T-helper 2 cell treated with Interferon-gamma antibody and Interleukin-4, amounts not matched to agents 100 ng/mL and 5 ng/mL, for 36 hours (primary cell): ENCODE measurements around the gene ZNF846. TPM values are rescaled to one million over a fixed set of nuclear protein-coding genes. Genes with fewer than 3 reads are reported as not detected.
"Not testable (repeated sequence)": the region's sequence is repeated elsewhere in the genome, so short reads cannot be mapped to it uniquely, and the experiment has no call there.

Experiments
- intact Hi-C: fragments of 100-400 bp; cut with micrococcal nuclease; formaldehyde crosslinking; loops from one replicate; pipeline ENCODE4 v1.15.1; 2023
- total RNA-seq: library from RNA; stranded (reverse); gene quantifications from 2 replicates; pipeline ENCODE4 v1.2.3, GENCODE V29; 2022

The ZNF846 gene
- total RNA-seq, 1 donor from 2014 or later, result 5.9 TPM

DNA sequence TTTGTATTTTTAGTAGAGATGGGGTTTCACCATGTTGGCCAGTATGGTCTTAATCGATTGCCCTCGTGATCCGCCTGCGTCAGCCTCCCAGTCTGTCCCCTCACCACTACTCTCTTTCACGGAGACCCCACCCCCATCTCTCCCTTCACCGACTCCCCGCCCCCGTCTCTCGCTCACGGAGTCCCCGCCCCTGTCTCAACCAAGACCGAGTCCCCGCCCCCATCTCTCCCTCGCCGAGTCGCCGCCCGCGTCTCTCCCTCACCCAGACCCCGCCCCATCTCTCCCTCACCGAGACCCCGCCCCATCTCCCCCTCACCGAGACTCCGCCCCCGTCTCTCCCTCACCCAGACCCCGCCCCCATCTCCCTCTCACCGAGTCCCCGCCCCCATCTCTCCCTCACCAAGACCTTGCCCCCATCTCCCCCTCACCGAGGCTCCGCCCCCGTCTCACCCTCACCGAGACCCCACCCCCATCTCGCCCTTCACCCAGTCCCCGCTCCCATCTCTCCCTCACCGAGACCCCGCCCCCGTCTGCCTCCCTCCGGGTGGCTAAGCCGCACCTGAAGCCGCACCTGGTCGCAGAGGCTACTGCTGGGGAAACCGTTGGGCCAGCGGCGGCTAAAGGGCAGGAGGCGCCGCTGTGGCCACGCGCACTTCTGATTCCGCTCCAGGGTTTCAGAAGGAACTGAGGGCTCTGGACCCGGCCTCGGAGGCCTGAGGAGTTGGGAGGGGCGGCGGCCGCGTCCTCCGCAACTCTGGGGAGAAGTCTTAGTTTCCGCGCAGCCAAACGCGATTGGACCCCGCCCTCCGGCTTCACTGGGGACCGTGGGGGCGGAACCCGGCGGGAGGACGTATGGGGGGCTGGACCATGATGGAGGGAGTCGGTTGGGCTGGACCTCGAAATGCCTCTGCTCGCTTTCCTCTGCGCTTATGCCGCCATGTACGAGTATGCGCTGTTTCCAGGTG lies 17.1 kb upstream of the ZNF846 start:
- intact Hi-C loops, result loop anchor here (1.0 kb wide), 2 partner anchors 17 to 34 kb away; partner anchors contain the start of genes FBXL12 and ZNF846

DNA sequence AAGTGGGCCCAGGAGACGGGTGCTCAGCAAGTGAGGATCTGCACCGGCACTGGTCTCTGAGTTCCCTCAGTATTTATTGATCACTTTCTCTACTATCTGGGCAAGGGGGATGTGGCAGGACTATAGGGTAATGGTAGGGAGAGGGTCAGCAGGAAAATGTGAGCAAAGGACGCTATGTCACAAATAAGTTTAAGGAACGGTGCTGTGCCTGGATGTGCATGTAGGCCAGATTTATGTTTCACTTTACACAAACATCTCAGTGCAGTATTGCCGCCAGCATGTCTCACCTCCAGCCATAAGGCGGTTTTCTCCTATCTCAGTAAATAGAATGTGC lies 15.6 kb upstream of the ZNF846 start:
- intact Hi-C loops, result not testable (repeated sequence)

DNA sequence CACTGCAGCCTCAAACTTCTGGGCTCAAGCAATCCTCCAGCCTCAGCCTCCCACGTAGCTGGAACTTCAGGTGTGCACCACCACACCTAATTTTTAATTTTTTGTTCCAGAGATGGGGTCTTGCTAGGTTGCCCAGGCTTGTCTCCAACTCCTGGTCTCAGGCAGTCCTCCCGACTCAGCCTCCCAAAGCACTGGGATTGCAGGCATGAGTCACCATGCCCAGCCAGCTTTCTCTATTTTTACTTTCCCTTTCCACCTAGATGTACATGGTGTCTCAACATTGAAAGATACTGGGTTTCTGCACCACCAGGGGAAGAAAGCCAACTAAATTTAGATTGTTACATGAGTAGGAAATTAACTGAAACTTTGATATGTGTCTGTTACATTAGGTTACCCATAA lies 13.8 kb upstream of the ZNF846 start:
- intact Hi-C loops, result no loop called here

DNA sequence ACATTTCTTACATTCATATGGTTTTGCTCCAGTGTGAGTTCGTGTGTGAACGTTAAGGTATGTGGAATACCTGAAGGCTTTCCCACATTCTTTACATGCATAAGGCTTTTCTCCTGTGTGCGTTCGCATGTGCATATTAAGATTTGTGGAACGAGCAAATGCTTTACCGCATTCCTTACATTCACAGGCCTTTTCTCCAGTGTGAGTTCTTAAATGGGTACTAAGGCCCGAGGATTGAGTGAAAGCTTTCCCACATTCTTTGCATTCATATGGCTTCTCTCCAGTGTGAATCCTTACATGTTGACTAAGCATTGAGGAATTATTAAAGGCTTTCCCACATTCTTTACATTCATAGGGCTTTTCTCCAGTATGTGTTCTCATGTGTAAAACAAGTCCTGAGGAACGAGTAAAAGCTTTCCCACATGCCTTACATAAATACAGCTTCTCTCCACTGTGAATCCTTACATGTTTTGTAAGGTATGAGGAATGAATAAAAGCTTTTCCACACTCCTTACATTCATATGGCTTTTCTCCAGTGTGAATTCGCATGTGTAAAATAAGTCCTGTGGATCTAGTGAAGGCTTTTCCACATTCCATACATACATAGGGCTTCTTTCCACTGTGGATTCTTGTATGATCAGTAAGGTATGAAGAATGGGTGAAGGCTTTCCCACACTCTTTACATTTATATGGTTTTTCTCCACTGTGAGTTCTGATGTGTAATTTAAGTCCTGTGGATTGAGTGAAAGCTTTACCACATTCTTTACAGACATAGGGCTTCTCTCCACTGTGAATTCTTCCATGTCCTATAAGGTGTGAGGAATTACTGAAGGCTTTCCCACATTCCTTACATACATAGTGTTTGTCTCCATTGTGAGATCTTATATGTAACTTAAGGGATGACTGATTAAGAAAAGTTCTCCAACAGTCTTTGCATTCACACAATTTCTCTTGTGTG lies 10.7 kb downstream of the ZNF846 start:
- intact Hi-C loops, result no loop called here

DNA sequence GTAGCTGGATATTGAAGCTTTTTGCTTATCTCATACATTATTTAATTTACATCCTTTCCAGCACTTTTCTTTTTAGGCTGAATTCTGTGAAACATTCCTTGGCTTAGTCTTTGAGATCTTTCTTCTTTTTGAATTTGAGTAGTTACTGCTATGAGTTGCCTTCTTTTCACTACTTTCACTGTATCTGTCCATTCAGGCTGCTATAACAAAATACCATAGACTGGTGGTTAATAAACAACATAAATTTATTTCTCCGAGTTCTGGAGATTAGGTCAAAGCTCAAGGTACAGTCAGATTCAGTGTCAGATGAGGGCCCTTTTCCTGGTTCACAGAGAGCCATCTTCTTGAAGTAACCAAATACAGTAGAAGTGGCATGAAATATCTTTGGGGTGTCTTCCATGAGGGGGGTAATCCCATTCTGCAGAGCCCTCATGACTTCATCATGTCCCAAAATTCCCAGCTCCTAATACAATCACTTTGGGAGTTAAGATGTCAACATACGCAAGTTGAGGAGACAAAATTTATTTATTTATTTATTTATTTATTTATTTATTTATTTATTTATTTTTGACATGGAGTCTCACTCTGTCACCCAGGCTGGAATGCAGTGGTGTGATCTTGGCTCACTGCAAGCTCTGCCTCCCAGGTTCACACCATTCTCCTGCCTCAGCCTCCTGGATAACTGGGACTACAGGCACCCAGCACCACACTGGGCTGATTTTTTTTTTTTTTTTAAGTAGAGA lies 15.7 kb downstream of the ZNF846 start:
- intact Hi-C loops, result no loop called here

DNA sequence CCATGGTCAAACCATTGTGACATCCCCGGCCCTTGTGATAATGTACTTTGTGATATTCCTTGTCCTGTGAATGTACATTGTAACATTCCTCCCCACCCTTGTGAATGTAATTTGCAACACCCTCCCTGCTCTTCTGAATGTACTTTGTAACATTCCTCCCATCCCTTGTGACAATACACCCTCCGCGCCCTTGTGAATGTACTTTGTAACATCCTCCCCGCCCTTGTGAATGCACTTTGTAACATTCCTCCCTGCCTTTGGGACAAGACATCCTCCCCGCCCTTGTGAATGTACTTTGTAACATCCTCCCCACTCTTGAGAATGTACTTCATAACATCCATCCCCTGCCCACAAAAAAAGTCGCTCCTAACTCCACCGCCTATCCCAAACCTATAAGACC lies 17.1 kb downstream of the ZNF846 start:
- intact Hi-C loops, result no loop called here

DNA sequence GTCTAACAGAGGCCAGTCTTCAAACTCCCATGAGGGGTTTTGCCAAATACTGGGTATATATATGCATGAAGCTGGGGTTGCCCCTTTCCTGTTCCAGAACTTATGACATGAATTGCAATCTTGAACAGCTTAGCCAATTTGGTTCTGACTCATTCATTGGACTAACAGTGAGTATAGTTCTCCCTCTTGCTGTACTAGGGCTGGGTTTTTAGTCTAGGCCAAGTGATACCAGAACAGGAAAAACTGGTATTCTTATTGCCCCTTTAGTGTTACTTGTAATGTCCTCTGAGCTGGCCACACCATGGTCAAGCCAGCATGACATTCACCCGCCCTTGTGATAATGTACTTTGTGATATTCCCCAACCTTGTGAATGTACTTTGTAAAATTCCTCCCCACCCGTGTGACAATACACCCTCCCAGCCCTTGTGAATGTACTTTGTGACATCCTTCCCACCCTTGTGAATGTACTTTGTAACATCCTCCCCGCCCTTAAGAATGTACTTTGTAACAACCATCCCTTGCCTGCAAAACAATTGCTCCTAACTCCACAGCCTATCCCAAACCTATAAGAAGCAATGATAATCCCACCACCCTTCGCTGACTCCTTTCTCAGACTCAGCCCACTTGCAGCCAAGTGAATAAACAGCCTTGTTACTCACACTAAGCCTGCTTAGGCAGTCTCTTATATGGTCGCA lies 26.9 kb downstream of the ZNF846 start:
- intact Hi-C loops, result no loop called here

DNA sequence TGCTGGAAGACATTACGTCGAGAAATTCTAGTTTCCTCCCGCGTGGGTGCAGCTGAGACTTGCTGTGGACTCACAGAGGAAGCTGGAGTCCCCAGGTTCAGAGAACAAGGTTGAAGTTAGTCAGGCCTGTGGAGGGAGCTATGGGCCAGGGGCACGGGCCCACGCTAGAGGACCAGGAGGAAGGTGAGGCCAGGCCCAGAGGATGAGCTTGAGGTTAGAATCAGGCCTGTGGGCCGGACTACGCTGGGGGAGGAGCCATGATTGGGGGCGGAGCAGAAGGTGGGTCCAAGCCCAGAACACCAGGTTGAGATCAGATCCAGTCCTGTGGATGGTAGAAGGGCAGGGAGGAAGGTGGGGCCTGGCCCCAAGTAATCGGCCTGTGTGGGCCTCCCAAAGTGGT lies 32.6 kb downstream of the ZNF846 start:
- intact Hi-C loops, result no loop called here

DNA sequence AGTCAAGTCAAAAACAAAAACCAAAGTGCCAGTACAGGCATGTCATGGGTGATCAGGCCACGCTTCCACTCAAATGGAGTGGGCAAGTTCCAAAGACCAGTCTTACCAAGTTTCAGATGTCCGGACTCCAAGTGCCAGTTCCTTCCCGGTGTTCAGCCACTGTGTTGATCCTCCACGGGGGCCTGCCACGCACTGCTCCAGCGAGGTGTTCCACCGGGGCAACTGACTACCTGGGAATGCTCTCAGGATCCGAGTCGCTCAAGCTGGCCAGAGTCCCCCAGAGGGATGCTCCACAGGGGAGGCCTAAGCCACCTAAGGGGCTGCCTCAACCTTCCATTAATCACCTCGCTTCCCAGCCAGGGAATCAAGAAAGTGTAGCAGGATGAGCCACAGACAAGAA lies 38.5 kb downstream of the ZNF846 start:
- intact Hi-C loops, result not testable (repeated sequence)

DNA sequence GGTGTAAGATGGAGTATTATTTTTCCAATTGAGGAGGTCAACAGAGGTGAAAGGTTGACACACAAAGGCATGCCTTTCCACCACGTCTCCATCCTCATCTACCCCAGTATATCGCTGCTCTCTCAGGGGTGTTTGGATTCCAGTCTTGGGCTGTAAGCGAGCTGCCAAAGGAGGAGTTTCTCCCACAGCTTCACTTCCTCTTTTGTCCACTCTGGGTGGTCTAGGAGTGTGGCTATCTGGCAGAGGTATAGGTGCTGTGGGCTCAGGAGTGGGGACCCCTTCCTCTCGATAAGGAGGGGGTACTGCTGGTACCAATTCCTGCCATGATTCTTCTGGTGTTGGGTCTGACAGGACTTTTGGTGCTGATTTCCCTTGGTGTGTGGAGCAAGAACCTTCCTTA lies 39.4 kb downstream of the ZNF846 start:
- intact Hi-C loops, result no loop called here

DNA sequence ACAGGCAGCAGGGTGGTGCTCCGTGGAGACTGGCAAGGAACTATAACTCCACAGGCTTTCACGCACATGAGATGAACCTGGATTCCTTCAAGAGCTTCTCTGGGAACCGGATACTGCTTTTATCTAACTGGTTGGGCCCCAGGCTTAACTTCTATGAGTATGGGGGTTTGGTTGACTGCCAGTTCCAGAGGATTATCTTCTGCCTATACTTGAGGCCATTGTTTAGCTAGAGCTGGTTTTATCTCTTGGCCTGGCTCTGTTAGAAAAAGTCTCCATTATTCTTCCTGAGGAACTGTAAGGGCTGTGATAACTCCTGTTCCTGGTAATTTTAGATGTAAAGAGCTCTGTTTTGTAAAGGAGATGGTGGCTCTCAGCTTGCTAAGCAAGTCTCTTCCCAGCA lies 40.9 kb downstream of the ZNF846 start:
- intact Hi-C loops, result no loop called here

DNA sequence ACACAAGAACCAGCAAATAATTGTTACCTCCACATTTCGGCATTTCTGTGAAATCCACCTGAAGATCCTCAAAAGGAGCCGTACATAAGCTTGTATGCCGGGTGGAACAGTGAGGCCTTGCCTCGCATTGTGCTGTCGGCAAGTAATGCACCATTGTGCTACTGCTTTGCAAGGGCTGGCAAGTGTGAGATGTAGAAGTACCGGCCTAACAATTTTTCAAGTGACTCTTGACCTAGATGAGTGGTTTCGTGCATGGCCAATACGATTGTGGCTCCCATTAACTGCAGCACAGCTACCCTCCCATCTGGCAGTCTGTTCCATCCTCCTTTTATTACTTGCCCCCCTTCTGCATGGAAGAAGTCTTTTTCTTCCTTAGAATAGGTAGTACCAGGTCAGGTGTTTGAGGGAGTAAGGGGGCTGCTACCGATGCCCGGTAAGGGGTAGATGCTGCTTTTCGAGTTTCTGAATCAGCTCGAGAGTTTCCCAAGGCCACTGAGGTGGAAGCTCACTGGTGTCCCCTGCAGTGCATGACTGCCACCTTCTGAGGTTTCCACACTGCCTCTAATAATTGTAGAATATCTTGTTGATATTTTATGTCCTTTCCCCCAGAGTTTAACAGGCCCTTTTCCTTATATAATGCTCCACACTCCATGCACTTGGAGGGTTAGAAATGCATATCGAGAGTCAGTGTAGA lies 42.9 kb downstream of the ZNF846 start:
- intact Hi-C loops, result not testable (repeated sequence)

DNA sequence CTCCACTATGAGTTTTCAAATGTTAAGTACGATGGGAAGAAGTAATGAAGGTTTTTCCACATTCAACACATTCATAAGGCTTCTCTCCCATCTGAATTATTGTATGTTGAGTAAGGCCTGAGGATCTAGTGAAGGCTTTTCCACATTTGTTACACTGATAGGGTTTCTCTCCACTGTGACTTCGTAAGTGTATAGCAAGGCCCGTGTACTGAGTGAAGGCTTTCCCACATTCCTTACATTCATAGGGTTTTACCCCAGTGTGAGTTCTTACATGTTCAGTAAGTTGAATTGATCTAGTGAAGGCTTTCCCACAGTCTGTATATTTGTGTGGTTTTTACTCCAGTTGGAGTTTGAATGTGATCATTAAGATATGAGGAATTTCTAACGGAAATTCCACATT lies 44.4 kb downstream of the ZNF846 start:
- intact Hi-C loops, result no loop called here

DNA sequence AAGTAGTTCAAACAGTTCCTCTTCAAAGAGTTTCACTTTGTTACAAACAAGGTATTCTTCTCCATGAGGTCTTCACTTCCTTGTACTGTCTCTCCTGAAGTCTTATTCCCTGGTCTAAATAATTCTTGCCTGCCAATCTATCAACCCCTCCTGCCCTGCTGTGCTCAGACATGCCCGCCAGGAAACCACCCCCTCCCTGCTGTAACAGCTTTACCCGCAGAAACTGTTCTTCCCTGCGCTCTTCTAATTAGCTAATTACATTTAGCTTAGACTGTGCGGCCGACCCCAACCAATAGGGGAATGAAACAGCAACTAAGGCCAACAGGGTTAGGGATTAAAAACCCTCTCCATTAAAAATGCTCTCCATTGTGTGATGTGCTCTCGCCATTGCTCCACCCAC lies 46.7 kb downstream of the ZNF846 start:
- intact Hi-C loops, result no loop called here

DNA sequence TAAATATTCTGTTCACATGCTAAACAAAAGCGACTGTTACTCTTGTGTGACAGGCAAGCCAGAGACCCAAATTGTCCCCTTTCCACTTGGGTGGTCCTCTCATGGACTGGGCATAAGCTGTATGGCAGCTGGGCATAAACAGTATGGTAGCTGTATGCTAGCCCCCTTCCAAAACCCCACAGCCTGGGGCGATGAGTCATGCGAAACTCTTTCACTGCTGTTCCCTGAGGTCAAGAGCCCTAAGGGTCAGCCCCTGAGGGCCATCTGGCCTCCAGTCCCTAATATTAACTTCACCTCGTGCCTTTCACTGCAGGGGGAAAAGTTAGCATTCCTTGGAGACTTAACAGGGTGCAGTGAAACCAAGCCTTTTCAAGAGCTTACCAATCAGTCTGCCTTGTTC lies 48.0 kb downstream of the ZNF846 start:
- intact Hi-C loops, result no loop called here

DNA sequence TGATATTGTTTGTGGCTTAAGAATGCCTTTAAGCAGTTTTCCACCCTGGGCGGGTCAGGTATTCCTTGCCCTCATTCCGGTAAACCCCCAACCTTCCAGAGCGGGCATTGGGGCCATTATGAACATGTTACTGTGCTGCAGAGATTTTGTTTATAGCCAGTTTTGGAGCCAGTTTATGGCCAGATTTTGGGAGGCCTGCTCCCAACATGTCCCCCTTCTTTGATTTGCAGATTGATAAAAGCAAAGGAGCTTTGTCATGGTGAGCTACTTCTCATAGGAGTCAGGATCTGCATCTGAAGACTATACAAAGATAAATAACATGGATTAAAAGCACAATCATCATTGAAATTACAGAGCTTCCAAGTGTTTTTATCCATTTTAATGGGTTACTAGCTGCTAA lies 56.7 kb downstream of the ZNF846 start:
- intact Hi-C loops, result no loop called here

DNA sequence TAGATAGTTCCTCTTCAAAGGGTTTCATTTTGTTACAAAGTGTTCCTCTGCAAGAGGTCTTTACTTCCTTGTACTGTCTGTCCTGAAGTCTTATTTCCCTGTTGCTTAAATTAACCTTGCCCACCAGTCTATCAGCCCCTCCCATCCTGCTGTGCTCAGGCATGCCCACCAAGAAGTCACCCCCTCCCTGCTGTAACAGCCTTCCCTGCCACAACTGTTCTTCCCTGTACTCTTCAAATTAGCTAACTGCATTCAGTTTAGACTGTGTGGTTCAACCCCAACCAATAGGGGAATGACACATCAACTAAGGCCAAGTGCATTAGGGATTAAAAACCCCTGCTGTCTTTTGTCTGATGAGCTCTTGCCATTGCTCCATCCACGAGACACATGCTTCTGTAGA lies 59.2 kb downstream of the ZNF846 start:
- intact Hi-C loops, result no loop called here

DNA sequence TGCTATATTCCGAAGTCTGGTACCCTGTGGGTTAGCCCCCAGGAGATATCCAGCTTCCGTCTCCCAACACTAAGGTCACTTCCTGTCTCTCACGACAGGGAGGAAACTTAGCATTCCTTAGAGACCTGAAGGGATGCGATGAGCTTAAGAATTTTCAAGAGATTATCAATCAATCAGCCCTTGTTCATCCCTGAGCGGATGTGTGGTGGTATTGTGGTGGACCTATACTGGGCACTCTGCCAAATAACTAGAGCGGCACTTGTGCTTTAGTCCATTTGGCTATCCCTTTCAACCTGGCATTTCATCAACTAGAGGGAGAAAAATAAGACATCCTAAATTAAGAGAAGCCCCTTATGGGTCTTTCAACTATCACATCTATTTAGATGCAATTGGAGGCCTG lies 62.7 kb downstream of the ZNF846 start:
- intact Hi-C loops, result no loop called here

DNA sequence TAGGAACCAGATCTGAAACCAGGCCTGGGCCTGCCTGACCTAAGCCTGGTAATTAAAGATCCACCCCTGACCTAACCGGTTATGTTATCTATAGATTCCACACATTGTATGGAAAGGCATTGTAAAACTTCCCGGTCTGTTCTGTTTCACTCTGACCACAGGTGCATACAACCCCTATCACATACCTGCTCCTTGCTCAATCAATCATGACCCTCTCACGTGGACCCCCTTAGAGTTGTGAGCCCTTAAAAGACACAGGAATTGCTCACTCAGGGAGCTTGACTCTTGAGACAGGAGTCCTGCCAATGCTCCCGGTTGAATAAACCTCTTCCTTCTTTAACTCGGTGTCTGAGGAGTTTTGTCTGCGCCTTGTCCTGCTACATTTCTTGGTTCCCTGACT lies 66.4 kb downstream of the ZNF846 start:
- intact Hi-C loops, result no loop called here
